22Rv1 (cell line): ENCODE data around the gene CLIP1.

Experiments
- CTCF ChIP-seq: fragments of 450-650 bp; IDR thresholded peaks from 2 replicates; pipeline ENCODE4 v1.5.1; 2017; ENCODE audit warnings: mild to moderate bottlenecking
- ZFX ChIP-seq: fragments of 450-650 bp; IDR thresholded peaks from 2 replicates; pipeline ENCODE4 v1.6.1; 2017; ENCODE audit warnings: antibody characterized with exemption, borderline replicate concordance

- TF ChIP-seq CTCF: no peak
- no peak for TF ChIP-seq ZFX
Measured at GRCh38 chr12:122457627-122458026, 35.2 kb upstream of the CLIP1 start.
